ENCODE measurements around the gene TRIM15.

DNA sequence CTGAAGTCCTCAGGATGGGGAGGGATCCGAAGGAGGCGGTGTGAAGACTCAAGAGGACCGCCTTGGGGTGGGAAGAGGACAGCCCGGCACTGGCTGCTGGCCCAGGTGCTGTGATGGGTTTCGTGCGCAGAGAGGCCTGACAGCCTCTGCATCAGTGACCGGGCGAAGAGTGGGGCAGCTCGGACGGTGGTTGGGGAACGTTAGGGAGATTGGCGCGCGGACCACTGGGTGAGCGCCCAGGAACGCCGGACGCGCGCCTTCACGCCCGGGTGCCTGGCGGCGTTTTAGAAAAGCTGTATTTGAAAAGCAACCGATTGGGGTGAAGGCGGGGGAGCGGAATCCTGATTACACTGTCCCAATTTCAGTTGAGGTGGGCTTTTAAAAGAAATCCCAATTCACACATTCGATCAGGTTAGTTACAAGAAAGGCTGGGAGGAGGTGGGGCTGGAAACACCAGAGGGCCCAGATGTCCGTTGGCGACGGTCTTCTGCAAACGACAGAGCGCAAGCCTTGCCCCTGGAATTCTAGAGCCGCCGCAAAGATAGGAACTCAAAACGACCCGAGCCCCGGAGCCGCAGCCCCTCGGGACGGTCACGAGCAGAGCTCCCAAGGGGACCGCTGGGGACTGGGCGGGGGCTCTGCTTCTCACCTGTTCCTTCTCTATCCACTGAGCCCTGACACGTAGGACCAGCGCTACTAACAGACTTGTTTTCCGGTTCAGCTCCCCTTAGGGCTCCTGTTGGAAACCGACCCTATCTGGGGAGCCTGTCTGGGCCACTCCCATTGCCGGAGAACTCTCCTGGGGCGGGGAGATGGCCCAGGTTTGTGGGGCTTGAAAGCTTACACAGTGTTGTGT, 35.9 kb upstream of the TRIM15 start:
- TF ChIP-seq CTCF (IDR thresholded peaks at IDR 0.05; ENCODE audit: insufficient read depth, low read length, poor library complexity, severe bottlenecking) (no peak), EZH2phosphoT487 (conservative IDR thresholded peaks at IDR 0.05; ENCODE audit: low read length) (no peak)
